ENCODE data around the gene GDPGP1. TPM values are rescaled to one million over a fixed set of nuclear protein-coding genes. Genes with fewer than 3 reads are reported as not detected.
"Not testable (repeated sequence)": the region's sequence is repeated elsewhere in the genome, so short reads cannot be mapped to it uniquely, and the experiment has no call there.

The GDPGP1 gene
- polyA plus RNA-seq (2013, experiment 1 of 2; ENCODE audit: insufficient read length), result 1.8 TPM
- 1.7 TPM for polyA plus RNA-seq (2013, experiment 2 of 2; ENCODE audit: insufficient read length)

- no peak for DNase-seq
These were observed at the start of gene GDPGP1 for GRCh38 chr15:90234096-90234988. Gene GDPGP1 (plus strand): TSS chr15:90234209. CDS start chr15:90240909, 6,700 bp downstream.

GRCh38 chr15:90184786-90185704, 49.0 kb upstream of the GDPGP1 start:
- DNase-seq, result peak; percentile 20

- no peak for DNase-seq
These were observed 46.6 kb upstream of the GDPGP1 start for GRCh38 chr15:90187257-90187868.

- DNase-seq, result not testable (repeated sequence)
These were observed 45.9 kb upstream of the GDPGP1 start for GRCh38 chr15:90188065-90188464.

- DNase-seq, result no peak
These were observed 44.9 kb upstream of the GDPGP1 start for GRCh38 chr15:90188914-90189748.

GRCh38 chr15:90189781-90190467, 44.1 kb upstream of the GDPGP1 start:
- no peak for DNase-seq

GRCh38 chr15:90190606-90191343, 43.2 kb upstream of the GDPGP1 start:
- no peak for DNase-seq

- no peak for DNase-seq
These were observed 42.7 kb upstream of the GDPGP1 start for GRCh38 chr15:90191344-90191687.

GRCh38 chr15:90191794-90192509, 42.1 kb upstream of the GDPGP1 start:
- DNase-seq, result no peak

DNA sequence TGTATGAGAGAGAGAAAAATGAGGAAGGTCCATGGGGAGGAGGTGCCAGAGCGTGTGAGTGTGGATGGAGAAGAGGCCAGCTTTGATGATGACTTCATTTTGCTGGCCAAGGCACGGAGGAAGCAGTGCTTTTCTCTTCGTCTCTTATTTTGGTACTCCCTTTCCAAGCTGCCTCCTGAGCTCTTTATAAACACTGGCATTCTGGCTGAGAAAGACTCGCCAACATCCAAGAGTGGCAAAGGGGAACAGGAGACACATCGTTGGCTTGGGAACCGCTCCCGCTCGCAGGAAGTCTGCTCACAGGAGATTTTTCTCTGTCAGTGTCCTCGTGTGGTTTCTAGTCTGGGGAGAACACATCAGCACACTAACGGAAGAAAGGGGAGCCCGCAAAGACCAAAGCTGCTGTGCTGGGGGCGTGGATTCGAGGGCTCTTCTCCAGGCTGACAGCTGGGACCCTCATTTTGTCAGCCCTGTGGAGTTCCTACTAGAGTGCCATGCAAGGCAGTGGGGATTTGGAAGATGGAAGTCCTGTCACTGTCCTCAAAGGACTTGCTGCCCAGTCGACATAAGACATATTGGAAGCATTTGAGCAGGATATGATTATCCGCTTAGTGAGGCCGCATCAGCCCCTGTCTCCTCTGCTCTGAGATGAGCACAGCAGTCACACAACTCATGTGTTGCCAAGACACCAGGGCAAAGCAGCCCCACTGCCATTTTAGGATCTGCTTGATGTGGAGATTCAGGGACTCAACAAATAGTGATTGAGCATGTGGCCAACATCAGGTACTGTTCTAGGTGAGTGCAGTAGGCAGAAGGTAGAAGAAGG, 40.8 kb upstream of the GDPGP1 start:
- DNase-seq, result no peak

- DNase-seq, result no peak
These were observed 39.4 kb upstream of the GDPGP1 start for GRCh38 chr15:90194655-90195054.

GRCh38 chr15:90200534-90201129, 33.4 kb upstream of the GDPGP1 start:
- no peak for DNase-seq

DNA sequence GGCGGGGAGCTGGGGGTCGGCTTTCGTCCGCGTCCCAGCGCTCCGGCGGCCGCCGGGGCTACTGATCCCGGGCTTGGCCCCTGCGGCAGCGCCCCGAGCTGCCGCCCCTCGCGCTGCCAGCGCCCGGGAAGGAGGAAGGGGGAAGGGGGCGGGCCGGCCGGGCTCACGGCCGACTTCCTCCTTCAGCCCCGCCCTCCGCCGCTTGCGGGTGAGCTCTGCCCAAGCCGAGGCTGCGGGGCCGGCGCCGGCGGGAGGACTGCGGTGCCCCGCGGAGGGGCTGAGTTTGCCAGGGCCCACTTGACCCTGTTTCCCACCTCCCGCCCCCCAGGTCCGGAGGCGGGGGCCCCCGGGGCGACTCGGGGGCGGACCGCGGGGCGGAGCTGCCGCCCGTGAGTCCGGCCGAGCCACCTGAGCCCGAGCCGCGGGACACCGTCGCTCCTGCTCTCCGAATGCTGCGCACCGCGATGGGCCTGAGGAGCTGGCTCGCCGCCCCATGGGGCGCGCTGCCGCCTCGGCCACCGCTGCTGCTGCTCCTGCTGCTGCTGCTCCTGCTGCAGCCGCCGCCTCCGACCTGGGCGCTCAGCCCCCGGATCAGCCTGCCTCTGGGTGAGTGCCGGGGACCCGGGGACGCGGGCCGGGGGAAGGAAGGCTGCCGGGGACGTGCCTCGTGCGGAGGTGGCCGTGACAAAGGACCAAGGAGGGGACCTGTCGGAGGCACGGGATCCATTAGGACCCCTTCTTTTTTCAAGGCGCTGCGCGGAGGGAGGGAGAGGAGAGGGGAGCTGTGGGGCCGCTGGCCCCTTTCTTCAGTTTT, 32.7 kb upstream of the GDPGP1 start, which contains the start of gene SEMA4B:
Gene SEMA4B (plus strand): TSS at position 201 of the 814 bp plus-strand sequence. CDS start 249 bp downstream, at position 450.
- peak; percentile 57 for DNase-seq

- no peak for DNase-seq
These were observed 32.0 kb upstream of the GDPGP1 start for GRCh38 chr15:90201944-90202375.

DNA sequence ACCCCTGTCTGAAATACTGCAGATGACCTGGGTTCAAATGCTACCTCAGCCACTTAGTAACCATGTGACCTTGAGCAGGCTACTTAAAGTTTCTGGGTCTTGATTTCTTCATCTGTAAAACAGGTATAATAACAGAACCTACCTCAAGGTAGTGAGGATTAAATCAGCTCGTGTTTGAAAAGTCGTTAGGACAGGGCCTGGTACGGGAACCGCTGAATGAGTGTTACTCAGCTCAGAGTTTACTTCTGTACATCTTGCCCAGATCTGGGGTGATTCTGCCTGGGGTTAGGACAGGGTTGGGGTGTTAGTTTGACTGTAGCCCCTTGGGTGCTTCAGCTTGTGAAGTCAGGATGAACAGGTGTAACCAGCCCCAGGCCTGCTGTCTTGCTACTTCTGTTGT, 31.1 kb upstream of the GDPGP1 start:
- no peak for DNase-seq

- no peak for DNase-seq
These were observed 30.5 kb upstream of the GDPGP1 start for GRCh38 chr15:90203473-90203872.

DNA sequence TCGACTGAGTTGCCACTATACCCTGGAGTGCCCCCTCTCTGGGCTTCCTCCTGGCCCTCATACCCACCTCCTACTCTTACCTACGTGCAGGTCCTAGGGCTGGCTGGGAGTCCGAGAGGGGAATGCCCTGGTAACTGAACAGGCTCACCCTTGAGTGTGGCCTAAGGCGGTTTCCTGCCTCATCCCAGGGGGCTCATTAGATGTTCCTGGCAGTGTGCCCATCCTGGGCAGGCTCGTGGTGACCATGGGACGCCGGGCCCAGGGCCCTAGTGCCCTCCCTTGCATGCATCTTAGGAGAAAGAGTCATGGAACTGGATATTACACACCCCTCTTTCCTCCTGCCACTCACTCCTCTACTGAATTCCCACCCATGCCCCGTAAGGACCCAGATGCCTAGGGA, 30.1 kb upstream of the GDPGP1 start:
- no peak for DNase-seq
